Natural killer cell (primary cell): ENCODE measurements around the gene UBR2. TPM values are rescaled to one million over a fixed set of nuclear protein-coding genes. Genes with fewer than 3 reads are reported as not detected.

Source experiments
- ATAC-seq, 3 donors: fragments of 150-1000 bp in 2 of 3; fragments of 200-7000 bp in 1 of 3; cut with Tn5 transposase; 1 replicate in 1 of 3; 2 replicates in 2 of 3; pipeline ENCODE4 v1.10.0; 2021; ENCODE audit warnings: mild to moderate bottlenecking in 2 of 3, moderate library complexity in 2 of 3
- DNase-seq, 2 donors: peaks; one replicate each; pipeline versions ENCODE4 v3.0.0 to v3.0.0-alpha.2; 2013 to 2021; ENCODE audit warnings: mixed read lengths in 1 of 2
- H3K27ac ChIP-seq: one replicate; pipeline ENCODE4 v1.5.1; 2013; ENCODE audit warnings: mild to moderate bottlenecking, low read length
- H3K27me3 ChIP-seq: one replicate; pipeline ENCODE4 v1.6.1; 2013; ENCODE audit warnings: low read length; ENCODE audit not compliant: control insufficient read depth, insufficient read depth
- H3K36me3 ChIP-seq: one replicate; pipeline ENCODE4 v1.6.1; 2013; ENCODE audit warnings: low read length; ENCODE audit not compliant: control insufficient read depth, insufficient read depth
- H3K4me1 ChIP-seq: one replicate; pipeline ENCODE4 v1.6.1; 2013; ENCODE audit warnings: low read length; ENCODE audit not compliant: control insufficient read depth, insufficient read depth
- H3K4me3 ChIP-seq: one replicate; pipeline ENCODE4 v1.5.1; 2013; ENCODE audit warnings: low read length
- H3K9me3 ChIP-seq: one replicate; pipeline ENCODE4 v1.6.1; 2013; ENCODE audit warnings: low read length; ENCODE audit not compliant: control insufficient read depth, insufficient read depth
- H3K27ac Mint-ChIP-seq, 2 donors: one replicate each; pipeline ENCODE4 v1.8.0; 2022; ENCODE audit warnings: mild to moderate bottlenecking in 2 of 2, mixed read lengths in 2 of 2, moderate library complexity in 1 of 2
- H3K27me3 Mint-ChIP-seq, 2 donors: one replicate each; pipeline ENCODE4 v1.8.0; 2022; ENCODE audit warnings: low read depth in 2 of 2, mixed read lengths in 2 of 2
- H3K36me3 Mint-ChIP-seq: one replicate; pipeline ENCODE4 v1.8.0; 2022; ENCODE audit warnings: mixed read lengths
- H3K4me1 Mint-ChIP-seq, 2 donors: one replicate each; pipeline ENCODE4 v1.8.0; 2022; ENCODE audit warnings: mixed read lengths in 2 of 2
- H3K4me3 Mint-ChIP-seq: one replicate; pipeline ENCODE4 v1.8.0; 2022; ENCODE audit warnings: mild to moderate bottlenecking, moderate library complexity, mixed read lengths
- H3K9me3 Mint-ChIP-seq, 2 donors: one replicate each; pipeline ENCODE4 v1.8.0; 2022; ENCODE audit warnings: mixed read lengths in 2 of 2
- WGBS: methylation state at CpG from one replicate; pipeline ENCODE4 v1.1.7; 2013; ENCODE audit warnings: missing lambda C conversion rate; ENCODE audit not compliant: insufficient coverage; 5-methylcytosine and 5-hydroxymethylcytosine counted together
- intact Hi-C: fragments of 100-400 bp; cut with micrococcal nuclease; formaldehyde crosslinking; loops from one replicate; pipeline ENCODE4 v1.14.2; 2022
- total RNA-seq, 4 donors: library from RNA; stranded (reverse); fragments of 120-200 nt in 1 of 4; gene quantifications; one replicate each; pipeline versions ENCODE4 v1.2.3 to v1.2.4, GENCODE V29; 2013 to 2022
- TF ChIP-seq, protein P1 (sequence below): fragments of 200-600 bp; IDR thresholded peaks from one replicate; pipeline ENCODE4 v1.8.0; 2022; ENCODE audit warnings: antibody characterized with exemption

Gene UBR2
- total RNA-seq, 3 donors from 2014 or later (not counting 1 experiment from before 2014, with no cell fraction given): 44.9 to 57.3 (median 53.2) TPM

DNA sequence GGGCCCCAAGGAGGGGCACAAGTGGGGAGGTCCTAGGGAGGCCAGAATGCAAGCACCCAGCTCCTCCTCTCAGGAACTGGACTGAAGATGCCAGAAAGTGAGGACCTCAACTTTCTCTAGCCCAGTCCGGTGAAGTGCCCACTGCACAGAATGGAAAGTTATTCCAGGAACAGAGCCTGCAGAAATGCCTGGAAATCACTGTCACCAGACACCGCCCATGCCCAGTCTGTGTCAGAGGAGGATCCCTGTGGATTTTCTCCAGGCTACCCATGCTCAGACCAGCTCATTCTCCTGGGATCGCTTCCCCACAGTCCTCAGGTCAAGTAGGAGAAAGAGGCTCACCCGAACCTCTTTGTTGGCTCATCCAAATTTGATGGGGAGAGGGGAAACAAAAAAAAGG, 152.0 kb downstream of the UBR2 start:
- Mint-ChIP-seq H3K4me1 (no peaks in the 10 kb centered on the region), H3K36me3 (no peaks in the 10 kb centered on the region), H3K27me3 (peaks cover 0 to 4% of the 10 kb centered on the region in 2 donors), H3K27ac (no peak overlapping the region), H3K4me3 (no peak overlapping the region), H3K9me3 (peaks cover 0 to 3% of the 10 kb centered on the region in 2 donors)
- WGBS: 97% methylated on average over 4 of the region's 4 CpGs
- intact Hi-C loops: no loop called here
- no peaks in the 10 kb centered on the region for H3K27me3 ChIP-seq
- H3K4me1 ChIP-seq: no peaks in the 10 kb centered on the region
- TF ChIP-seq, protein P1, sequence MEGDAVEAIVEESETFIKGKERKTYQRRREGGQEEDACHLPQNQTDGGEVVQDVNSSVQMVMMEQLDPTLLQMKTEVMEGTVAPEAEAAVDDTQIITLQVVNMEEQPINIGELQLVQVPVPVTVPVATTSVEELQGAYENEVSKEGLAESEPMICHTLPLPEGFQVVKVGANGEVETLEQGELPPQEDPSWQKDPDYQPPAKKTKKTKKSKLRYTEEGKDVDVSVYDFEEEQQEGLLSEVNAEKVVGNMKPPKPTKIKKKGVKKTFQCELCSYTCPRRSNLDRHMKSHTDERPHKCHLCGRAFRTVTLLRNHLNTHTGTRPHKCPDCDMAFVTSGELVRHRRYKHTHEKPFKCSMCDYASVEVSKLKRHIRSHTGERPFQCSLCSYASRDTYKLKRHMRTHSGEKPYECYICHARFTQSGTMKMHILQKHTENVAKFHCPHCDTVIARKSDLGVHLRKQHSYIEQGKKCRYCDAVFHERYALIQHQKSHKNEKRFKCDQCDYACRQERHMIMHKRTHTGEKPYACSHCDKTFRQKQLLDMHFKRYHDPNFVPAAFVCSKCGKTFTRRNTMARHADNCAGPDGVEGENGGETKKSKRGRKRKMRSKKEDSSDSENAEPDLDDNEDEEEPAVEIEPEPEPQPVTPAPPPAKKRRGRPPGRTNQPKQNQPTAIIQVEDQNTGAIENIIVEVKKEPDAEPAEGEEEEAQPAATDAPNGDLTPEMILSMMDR: no peak
- ATAC-seq (no peak), DNase-seq (no peak)
- H3K27ac ChIP-seq: no peak overlapping the region
- H3K9me3 ChIP-seq: no peaks in the 10 kb centered on the region
- no peak overlapping the region for H3K4me3 ChIP-seq
- H3K36me3 ChIP-seq: no peaks in the 10 kb centered on the region

DNA sequence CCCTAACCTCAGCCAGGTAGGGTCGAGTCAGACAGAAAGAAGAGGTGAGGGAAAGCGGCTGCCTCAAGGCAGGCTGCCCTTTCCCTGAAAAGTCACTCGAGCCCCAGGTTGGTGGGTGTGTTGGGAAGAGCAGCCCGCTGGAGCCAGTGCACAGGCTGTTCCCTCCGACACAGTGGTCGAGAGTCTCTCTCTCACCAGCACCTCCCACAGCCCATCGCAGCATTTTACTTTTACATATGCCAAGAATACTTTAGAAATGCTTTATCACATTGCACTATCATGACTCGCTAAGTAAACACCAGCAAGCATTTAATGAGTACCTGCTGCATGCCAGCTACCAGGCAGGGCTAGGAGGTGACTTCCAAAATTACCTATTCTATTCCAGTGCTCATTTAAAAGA, 156.9 kb downstream of the UBR2 start:
- no peaks in the 10 kb centered on the region for H3K36me3 ChIP-seq
- 88% methylated on average over 8 of the region's 8 CpGs for WGBS
- intact Hi-C loops: no loop called here
- H3K27me3 Mint-ChIP-seq: no peaks in the 10 kb centered on the region
- no peak overlapping the region for H3K27ac ChIP-seq
- no peaks in the 10 kb centered on the region for H3K4me1 ChIP-seq
- TF ChIP-seq, protein P1: no peak
- H3K27me3 ChIP-seq: no peaks in the 10 kb centered on the region
- DNase-seq (no peak), ATAC-seq (no peak)
- H3K27ac Mint-ChIP-seq: no peak overlapping the region
- H3K36me3 Mint-ChIP-seq: no peaks in the 10 kb centered on the region
- no peaks in the 10 kb centered on the region for H3K9me3 ChIP-seq
- no peak overlapping the region for H3K4me3 Mint-ChIP-seq
- H3K9me3 Mint-ChIP-seq: no peaks in the 10 kb centered on the region
- H3K4me1 Mint-ChIP-seq: no peaks in the 10 kb centered on the region
- H3K4me3 ChIP-seq: no peak overlapping the region

DNA sequence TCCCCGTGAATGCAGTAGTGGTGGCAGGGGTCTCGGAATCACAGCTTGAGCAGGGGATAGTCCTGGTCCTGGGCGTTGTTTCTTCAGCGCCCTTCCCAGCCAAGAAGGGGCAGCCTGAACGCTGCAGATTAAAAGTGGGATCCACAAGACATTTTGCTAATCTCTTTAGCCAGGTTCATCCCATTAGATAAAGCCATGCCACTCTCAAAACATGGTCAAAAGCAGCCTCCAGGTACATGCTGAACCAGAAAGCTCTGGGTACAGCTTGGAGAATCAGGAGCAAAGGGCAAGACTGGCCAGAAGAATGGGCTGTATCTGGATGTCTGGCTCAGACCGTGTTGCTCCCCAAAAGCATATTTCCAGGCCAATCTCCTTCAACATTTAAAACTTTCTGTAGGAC, 158.7 kb downstream of the UBR2 start, which contains the start of gene PRPH2:
Gene PRPH2 (minus strand): TSS at position 101 of the 400 bp plus-strand sequence. CDS start 263 bp downstream, outside the sequence.
- H3K27me3 Mint-ChIP-seq: no peaks in the 10 kb centered on the region
- H3K9me3 ChIP-seq: no peaks in the 10 kb centered on the region
- H3K27ac Mint-ChIP-seq: no peak within 1 kb of the TSS
- DNase-seq: no peak
- WGBS: 89% methylated on average over 6 of the region's 6 CpGs
- H3K4me1 Mint-ChIP-seq: peaks cover 17% of the 10 kb centered on the region in 2 donors
- intact Hi-C loops: no loop called here
- H3K9me3 Mint-ChIP-seq: no peaks in the 10 kb centered on the region
- H3K36me3 Mint-ChIP-seq: no peaks in the 10 kb centered on the region
- H3K36me3 ChIP-seq: no peaks in the 10 kb centered on the region
- ATAC-seq: no peak
- TF ChIP-seq, protein P1: no peak
- H3K4me3 Mint-ChIP-seq: no peak within 1 kb of the TSS
- H3K4me3 ChIP-seq: no peak within 1 kb of the TSS
- peaks cover 8% of the 10 kb centered on the region for H3K4me1 ChIP-seq
- no peaks in the 10 kb centered on the region for H3K27me3 ChIP-seq
- H3K27ac ChIP-seq: no peak within 1 kb of the TSS

DNA sequence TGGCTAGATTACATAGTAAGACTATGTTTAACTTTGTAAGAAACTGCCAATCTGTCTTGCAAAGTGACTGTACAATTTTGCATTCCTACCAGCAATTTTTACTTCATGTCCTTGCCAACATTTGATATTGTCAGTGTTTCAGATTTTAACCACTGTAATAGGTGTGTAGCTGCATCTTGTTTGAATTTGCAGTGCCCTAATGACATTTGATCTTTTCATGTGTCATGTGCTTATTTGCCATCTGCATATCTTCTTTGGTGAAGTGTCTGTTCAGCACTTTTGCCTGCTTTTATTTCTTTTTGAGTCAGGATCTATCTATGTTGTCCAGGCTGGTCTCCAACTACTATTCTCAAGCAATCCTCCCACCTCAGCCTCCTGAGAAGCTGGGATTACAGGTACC, 161.0 kb downstream of the UBR2 start:
- no peak overlapping the region for H3K27ac ChIP-seq
- intact Hi-C loops: loop anchor here (5.0 kb wide), 1 partner anchor 57 kb away; the partner anchor contains the start of gene BICRAL
- Mint-ChIP-seq H3K4me3 (no peak overlapping the region), H3K4me1 (peaks cover 19 to 20% of the 10 kb centered on the region in 2 donors), H3K36me3 (no peaks in the 10 kb centered on the region), H3K9me3 (no peaks in the 10 kb centered on the region), H3K27me3 (no peaks in the 10 kb centered on the region), H3K27ac (no peak overlapping the region)
- H3K9me3 ChIP-seq: no peaks in the 10 kb centered on the region
- TF ChIP-seq, protein P1: no peak
- DNase-seq (no peak), ATAC-seq (no peak)
- H3K36me3 ChIP-seq: no peaks in the 10 kb centered on the region
- H3K4me3 ChIP-seq: no peak overlapping the region
- H3K4me1 ChIP-seq: peaks cover 8% of the 10 kb centered on the region
- no peaks in the 10 kb centered on the region for H3K27me3 ChIP-seq
